ENCODE data around the gene CABP7.

CABP7 gene

GRCh38 chr22:29769723-29770321, 50.0 kb downstream of the CABP7 start:
- H3K4me3 ChIP-seq (ENCODE audit: low read depth, low read length), result no peak overlapping the region

DNA sequence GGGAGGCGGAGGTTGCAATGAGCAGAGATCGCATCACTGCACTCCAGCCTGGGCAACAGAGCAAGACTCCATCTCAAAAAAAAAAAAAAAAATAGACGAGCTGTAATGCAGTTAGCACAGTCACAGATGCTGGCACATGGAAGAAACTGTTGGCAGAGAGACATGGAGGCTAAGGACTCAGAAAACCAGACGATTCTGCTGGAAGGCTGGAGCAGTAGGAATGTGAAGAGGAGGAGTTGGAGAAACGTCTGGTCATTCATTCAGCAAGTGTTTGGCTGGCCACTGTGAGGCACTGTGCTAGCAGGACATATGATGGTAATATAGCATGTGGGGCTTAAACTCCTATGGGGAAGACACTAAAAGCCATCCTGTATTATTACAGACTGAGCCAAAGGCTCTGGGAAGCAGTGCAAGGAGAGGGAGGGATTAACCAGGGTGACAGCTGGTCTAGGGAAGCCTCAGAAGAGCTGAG, 52.4 kb downstream of the CABP7 start:
- H3K4me3 ChIP-seq (ENCODE audit: low read depth, low read length), result no peak overlapping the region

DNA sequence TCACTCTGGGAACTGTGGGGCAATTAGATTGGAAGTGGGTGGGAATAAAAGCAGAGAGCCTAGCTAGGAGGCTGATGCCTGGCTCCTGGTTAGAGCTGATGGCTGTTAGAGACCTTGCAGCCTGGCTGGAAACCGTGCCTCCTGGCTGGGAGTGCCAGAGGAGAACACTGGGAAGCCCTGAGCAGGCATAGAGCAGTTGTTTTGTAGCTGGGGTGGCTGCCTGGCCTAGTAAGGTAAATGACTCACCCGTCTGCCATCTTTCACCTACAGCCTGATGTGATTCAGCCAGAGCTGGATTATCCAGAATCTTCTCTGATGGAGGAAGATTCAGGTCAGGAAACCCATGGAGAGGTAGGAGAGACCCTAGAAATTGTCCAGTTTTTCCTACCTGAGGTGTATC, 53.4 kb downstream of the CABP7 start:
- H3K4me3 ChIP-seq (ENCODE audit: low read depth, low read length), result no peak overlapping the region

- no peak overlapping the region for H3K4me3 ChIP-seq (ENCODE audit: low read depth, low read length)
Measured at GRCh38 chr22:29780220-29780619, 60.4 kb downstream of the CABP7 start.

GRCh38 chr22:29780748-29781676, 61.2 kb downstream of the CABP7 start:
- no peak overlapping the region for H3K4me3 ChIP-seq (ENCODE audit: low read depth, low read length)
